GM12892 (cell line): ENCODE data around the gene ZNRD2.

ENCODE experiments used
- DNase-seq: peaks from one replicate; pipeline ENCODE4 v3.0.0; 2011; ENCODE audit not compliant: insufficient read length
- FAIRE-seq: peaks from 2 replicates; lab custom pipeline; 2011; peaks lifted over from hg19 to GRCh38; lab: Jason Lieb, UNC
- POLR2A ChIP-seq: IDR thresholded peaks from 2 replicates; pipeline ENCODE4 v1.6.1; 2011; ENCODE audit warnings: low read depth, low read length, control low read depth
- POLR2AphosphoS5 ChIP-seq: IDR thresholded peaks from 2 replicates; pipeline ENCODE4 v1.6.1; 2011; ENCODE audit warnings: low read depth, low read length, control low read depth
- TAF1 ChIP-seq: IDR thresholded peaks from 2 replicates; pipeline ENCODE4 v1.6.1; 2011; ENCODE audit warnings: low read depth, mild to moderate bottlenecking, control low read depth, low read length, borderline replicate concordance

The ZNRD2 gene

GRCh38 chr11:65578134-65578533, 7.9 kb downstream of the ZNRD2 start:
- no peak for FAIRE-seq
- DNase-seq, result no peak
- no peak for TF ChIP-seq TAF1
- no peak for TF ChIP-seq POLR2A
- TF ChIP-seq POLR2AphosphoS5, result no peak

- no peak for TF ChIP-seq POLR2AphosphoS5
- TF ChIP-seq POLR2A, result no peak
- no peak for TF ChIP-seq TAF1
- FAIRE-seq (no peak), DNase-seq (no peak)
Observed at GRCh38 chr11:65578667-65579066, 8.4 kb downstream of the ZNRD2 start.

- TF ChIP-seq TAF1 (no peak), POLR2A (no peak), POLR2AphosphoS5 (no peak)
- no peak for FAIRE-seq
- DNase-seq, result no peak
Observed at GRCh38 chr11:65579291-65579690, 9.0 kb downstream of the ZNRD2 start.

GRCh38 chr11:65580031-65580692, 9.9 kb downstream of the ZNRD2 start:
- FAIRE-seq (no peak), DNase-seq (no peak)
- TF ChIP-seq TAF1 (no peak), POLR2A (no peak), POLR2AphosphoS5 (no peak)

- TF ChIP-seq TAF1, result no peak
- TF ChIP-seq POLR2AphosphoS5, result no peak
- no peak for TF ChIP-seq POLR2A
- no peak for FAIRE-seq
- DNase-seq, result no peak
Observed at GRCh38 chr11:65580756-65581155, 10.5 kb downstream of the ZNRD2 start.

GRCh38 chr11:65581928-65582327, 11.7 kb downstream of the ZNRD2 start:
- DNase-seq (no peak), FAIRE-seq (no peak)
- no peak for TF ChIP-seq POLR2A
- no peak for TF ChIP-seq TAF1
- no peak for TF ChIP-seq POLR2AphosphoS5

GRCh38 chr11:65583589-65583988, 13.3 kb downstream of the ZNRD2 start:
- no peak for DNase-seq
- TF ChIP-seq TAF1 (no peak), POLR2AphosphoS5 (no peak), POLR2A (no peak)
- FAIRE-seq, result no peak

- FAIRE-seq (no peak), DNase-seq (no peak)
- TF ChIP-seq TAF1 (no peak), POLR2AphosphoS5 (no peak), POLR2A (no peak)
Observed at GRCh38 chr11:65584106-65584505, 13.8 kb downstream of the ZNRD2 start.

- TF ChIP-seq TAF1, result no peak
- no peak for TF ChIP-seq POLR2A
- TF ChIP-seq POLR2AphosphoS5, result no peak
Observed at GRCh38 chr11:65584723-65585171, 14.5 kb downstream of the ZNRD2 start.

GRCh38 chr11:65585396-65586246, 15.3 kb downstream of the ZNRD2 start:
- no peak for TF ChIP-seq POLR2AphosphoS5
- TF ChIP-seq POLR2A, result no peak
- no peak for TF ChIP-seq TAF1
- peak; percentile 57 for FAIRE-seq
- DNase-seq, result no peak

More at GRCh38 chr11:65584723-65585171, 14.5 kb downstream of the ZNRD2 start:
- FAIRE-seq (no peak), DNase-seq (no peak)

GRCh38 chr11:65586247-65586630, 16.0 kb downstream of the ZNRD2 start:
- FAIRE-seq (no peak), DNase-seq (no peak)
- TF ChIP-seq POLR2A (no peak), POLR2AphosphoS5 (no peak), TAF1 (no peak)
